Breast epithelium (tissue), 4 donors: Measurements from ENCODE around the gene DNAH3. TPM values are rescaled to one million over a fixed set of nuclear protein-coding genes. Genes with fewer than 3 reads are reported as not detected.

ENCODE experiments used
- DNase-seq, 2 donors: peaks; one replicate each; pipeline ENCODE4 v3.0.0-alpha.2; 2019; ENCODE audit warnings: low spot score in 2 of 2
- H3K27ac ChIP-seq, 2 donors: fragments of 200-600 bp; sonication (generic) in 1 of 2; one replicate each; pipeline ENCODE4 v1.5.1; 2016 to 2019; ENCODE audit warnings: mild to moderate bottlenecking in 1 of 2
- H3K27me3 ChIP-seq, 2 donors: fragments of 200-600 bp; sonication (generic) in 1 of 2; one replicate each; pipeline versions ENCODE4 v1.5.1 to v1.6.0; 2017 to 2019; ENCODE audit warnings: control low read depth in 1 of 2, mild to moderate bottlenecking in 1 of 2
- H3K36me3 ChIP-seq: fragments of 200-600 bp; one replicate; pipeline ENCODE4 v1.5.1; 2019
- H3K4me1 ChIP-seq, 2 donors: fragments of 200-600 bp; sonication (generic); one replicate each; pipeline ENCODE4 v1.5.1; 2016 to 2019; ENCODE audit warnings: control low read depth in 1 of 2
- H3K4me3 ChIP-seq, 3 donors: fragments of 200-600 bp; sonication (generic); 1 replicate in 2 of 3; 2 replicates in 1 of 3; pipeline ENCODE4 v1.5.1; 2016 to 2019; ENCODE audit warnings: mild to moderate bottlenecking in 3 of 3, moderate library complexity in 2 of 3
- H3K9me3 ChIP-seq, 2 donors: fragments of 200-600 bp; sonication (generic) in 1 of 2; one replicate each; pipeline ENCODE4 v1.5.1; 2016 to 2019; ENCODE audit warnings: control low read depth in 1 of 2
- CTCF ChIP-seq, 3 donors: fragments of 450-650 bp; IDR thresholded peaks; one replicate each; pipeline ENCODE4 v1.5.1; 2016 to 2017; ENCODE audit warnings: antibody characterized with exemption in 3 of 3, mild to moderate bottlenecking in 3 of 3, moderate library complexity in 3 of 3
- POLR2A ChIP-seq: fragments of 450-650 bp; IDR thresholded peaks from one replicate; pipeline ENCODE4 v1.6.1; 2016; ENCODE audit warnings: antibody characterized with exemption, mild to moderate bottlenecking, moderate library complexity
- POLR2AphosphoS5 ChIP-seq, 3 donors: sonication (generic); formaldehyde crosslinking; IDR thresholded peaks; one replicate each; pipeline ENCODE4 v1.6.1; 2017; ENCODE audit warnings: antibody characterized with exemption in 3 of 3
- intact Hi-C: fragments of 100-400 bp; cut with DNase I; formaldehyde crosslinking; loops from one replicate; pipeline ENCODE4 v1.15.1; 2023; ENCODE audit warnings: low total_unique reads
- total RNA-seq, 3 donors: library from RNA; depleted of rRNA; stranded (reverse); fragments of >200 nt; gene quantifications; one replicate each; pipeline ENCODE4 v1.1.0, GENCODE V29; 2016

Gene DNAH3
- total RNA-seq, 3 donors from 2014 or later, result under 0.01 to 0.59 TPM; not detected in 1

GRCh38 chr16:20942256-20942655 lies 208.4 kb downstream of the DNAH3 start:
- no peak for DNase-seq
- Histone ChIP-seq H3K4me3 (no peak overlapping the region), H3K27ac (no peak overlapping the region), H3K27me3 (no peaks in the 10 kb centered on the region), H3K4me1 (no peaks in the 10 kb centered on the region), H3K36me3 (no peaks in the 10 kb centered on the region), H3K9me3 (no peaks in the 10 kb centered on the region)
- intact Hi-C loops, result no loop called here
- no peak for TF ChIP-seq POLR2A
- TF ChIP-seq POLR2AphosphoS5 (IDR thresholded peaks at IDR 0.05), result no peak
- TF ChIP-seq CTCF (IDR thresholded peaks at IDR 0.05), result no peak

DNA sequence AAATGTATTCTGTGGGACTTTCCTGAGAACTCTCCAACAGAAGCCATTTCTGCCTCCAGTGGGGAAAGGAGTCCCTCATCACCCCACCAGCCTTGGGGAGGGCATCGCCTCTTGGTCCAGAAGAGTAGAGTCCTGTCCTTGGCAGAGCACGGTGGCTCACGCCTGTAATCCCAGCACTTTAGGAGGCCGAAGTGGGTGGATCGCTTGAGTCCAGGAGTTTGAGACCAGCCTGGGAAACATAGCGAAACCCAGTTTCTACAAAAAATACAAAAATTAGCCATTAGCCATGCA lies 209.1 kb downstream of the DNAH3 start:
- no peaks in the 10 kb centered on the region for H3K27me3 ChIP-seq
- H3K4me1 ChIP-seq, result no peaks in the 10 kb centered on the region
- H3K36me3 ChIP-seq, result no peaks in the 10 kb centered on the region
- intact Hi-C loops, result no loop called here
- H3K9me3 ChIP-seq, result no peaks in the 10 kb centered on the region
- TF ChIP-seq POLR2A (no peak), CTCF (IDR thresholded peaks at IDR 0.05) (no peak), POLR2AphosphoS5 (IDR thresholded peaks at IDR 0.05) (no peak)
- no peak overlapping the region for H3K4me3 ChIP-seq
- DNase-seq, result no peak
- no peak overlapping the region for H3K27ac ChIP-seq

DNA sequence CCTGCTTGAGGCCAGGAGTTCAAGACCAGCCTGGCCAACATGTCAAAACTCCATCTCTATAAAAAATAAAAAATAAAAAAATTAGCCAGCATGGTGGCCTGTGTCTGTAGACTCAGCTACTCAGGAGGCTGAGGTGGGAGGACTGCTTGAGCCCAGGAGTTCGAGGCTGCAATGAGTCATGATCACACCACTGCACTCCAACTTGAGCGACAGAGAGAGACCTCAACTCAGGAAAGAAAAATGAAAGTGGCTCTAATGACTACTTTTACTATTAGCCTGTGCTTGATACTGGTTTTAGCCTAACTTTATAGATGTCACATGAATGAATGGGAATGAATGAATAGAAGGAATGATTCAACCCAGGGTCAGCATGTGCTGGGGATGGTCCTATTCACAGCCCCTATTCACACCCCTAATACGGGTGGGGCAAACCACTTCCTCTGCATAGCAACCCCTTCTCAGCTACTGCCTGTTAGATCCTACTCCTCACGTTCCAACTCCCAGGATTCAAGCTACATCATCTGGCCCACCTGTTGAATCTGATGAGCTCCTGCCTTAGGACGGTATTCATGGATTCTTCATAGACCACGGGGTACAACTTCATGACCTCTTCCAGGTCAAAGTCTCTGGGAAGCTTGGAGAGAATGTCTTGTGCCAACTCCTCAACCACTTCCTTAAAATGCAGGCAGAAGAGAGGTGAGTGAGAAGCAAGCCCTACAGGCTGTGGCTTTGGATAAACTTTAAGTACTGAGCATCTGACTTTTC lies 209.6 kb downstream of the DNAH3 start:
- Histone ChIP-seq H3K4me3 (no peak overlapping the region), H3K4me1 (no peaks in the 10 kb centered on the region), H3K9me3 (no peaks in the 10 kb centered on the region), H3K27me3 (no peaks in the 10 kb centered on the region), H3K36me3 (no peaks in the 10 kb centered on the region), H3K27ac (no peak overlapping the region)
- no peak for DNase-seq
- TF ChIP-seq POLR2AphosphoS5 (IDR thresholded peaks at IDR 0.05), result no peak
- no peak for TF ChIP-seq CTCF (IDR thresholded peaks at IDR 0.05)
- intact Hi-C loops, result no loop called here

- TF ChIP-seq POLR2A, result no peak
- no peak for TF ChIP-seq POLR2AphosphoS5 (IDR thresholded peaks at IDR 0.05)
- no peak for TF ChIP-seq CTCF (IDR thresholded peaks at IDR 0.05)
- no peak overlapping the region for H3K27ac ChIP-seq
- intact Hi-C loops, result no loop called here
These were observed 211.0 kb downstream of the DNAH3 start for GRCh38 chr16:20939611-20940010.

GRCh38 chr16:20938426-20938825 lies 212.2 kb downstream of the DNAH3 start:
- Histone ChIP-seq H3K4me1 (no peaks in the 10 kb centered on the region), H3K4me3 (no peak overlapping the region), H3K27me3 (no peaks in the 10 kb centered on the region), H3K27ac (no peak overlapping the region), H3K36me3 (no peaks in the 10 kb centered on the region), H3K9me3 (no peaks in the 10 kb centered on the region)
- intact Hi-C loops, result no loop called here
- no peak for TF ChIP-seq POLR2AphosphoS5 (IDR thresholded peaks at IDR 0.05)
- TF ChIP-seq CTCF (IDR thresholded peaks at IDR 0.05), result no peak
- TF ChIP-seq POLR2A, result no peak
- DNase-seq, result no peak

More at GRCh38 chr16:20939611-20940010, 211.0 kb downstream of the DNAH3 start:
- Histone ChIP-seq H3K9me3 (no peaks in the 10 kb centered on the region), H3K4me1 (no peaks in the 10 kb centered on the region), H3K4me3 (no peak overlapping the region), H3K27me3 (no peaks in the 10 kb centered on the region), H3K36me3 (no peaks in the 10 kb centered on the region)
- no peak for DNase-seq
